Small intestine (tissue), 16 donors: ENCODE measurements around the gene S100PBP. TPM values are rescaled to one million over a fixed set of nuclear protein-coding genes. Genes with fewer than 3 reads are reported as not detected.

Source experiments
- DNase-seq, 2 donors: peaks; one replicate each; pipeline versions ENCODE4 v3.0.0 to v3.0.0-alpha.2; 2013
- FAIRE-seq: peaks from 2 replicates; lab custom pipeline; 2012; peaks lifted over from hg19 to GRCh38; lab: Jason Lieb, UNC
- H3K27ac ChIP-seq, 3 donors: one replicate each; pipeline ENCODE4 v1.5.1; 2013; ENCODE audit warnings: low read length in 2 of 3, mild to moderate bottlenecking in 2 of 3, control low read depth in 1 of 3, inconsistent platforms in 1 of 3, low read depth in 1 of 3, moderate library complexity in 1 of 3
- H3K27me3 ChIP-seq, 3 donors: one replicate each; pipeline ENCODE4 v1.6.1; 2013; ENCODE audit warnings: low read length in 3 of 3, inconsistent platforms in 1 of 3; ENCODE audit not compliant: control insufficient read depth in 3 of 3, insufficient read depth in 3 of 3
- H3K36me3 ChIP-seq, 3 donors: one replicate each; pipeline ENCODE4 v1.6.1; 2013; ENCODE audit warnings: low read length in 3 of 3, inconsistent platforms in 1 of 3, low read depth in 1 of 3, mild to moderate bottlenecking in 1 of 3, moderate library complexity in 1 of 3; ENCODE audit not compliant: control insufficient read depth in 3 of 3, insufficient read depth in 2 of 3
- H3K4me1 ChIP-seq, 3 donors: one replicate each; pipeline ENCODE4 v1.6.1; 2013; ENCODE audit warnings: low read length in 2 of 3, inconsistent platforms in 1 of 3, low read depth in 1 of 3, mild to moderate bottlenecking in 1 of 3, moderate library complexity in 1 of 3; ENCODE audit not compliant: control insufficient read depth in 3 of 3, insufficient read depth in 2 of 3
- H3K4me3 ChIP-seq, 3 donors: one replicate each; pipeline ENCODE4 v1.5.1; 2013; ENCODE audit warnings: low read length in 3 of 3, control low read depth in 1 of 3, inconsistent platforms in 1 of 3, low read depth in 1 of 3, mild to moderate bottlenecking in 1 of 3, moderate library complexity in 1 of 3
- H3K9me3 ChIP-seq, 2 donors: one replicate each; pipeline ENCODE4 v1.6.1; 2013; ENCODE audit warnings: low read depth in 1 of 2, low read length in 1 of 2; ENCODE audit not compliant: control insufficient read depth in 2 of 2, insufficient read depth in 1 of 2
- whole genome bisulfite sequencing, 3 donors: extraction: QIAGEN DNeasy Blood & Tissue Kit; methylation state at CpG; one replicate each; pipeline ENCODE4 v1.1.7; 2013; 5-methylcytosine and 5-hydroxymethylcytosine counted together
- long read RNA-seq, 10 donors: transcript quantifications; one replicate each; lab custom pipeline, GENCODE V29; 2026
- polyA plus RNA-seq, 4 donors: library from polyadenylated mRNA; stranded (reverse) in 3 of 4; unstranded in 1 of 4; fragments of 200-250 nt in 3 of 4; fragments of 120-200 nt in 1 of 4; gene quantifications; one replicate each; pipeline versions ENCODE4 v1.2.1 to v1.2.3, GENCODE V29; 2013
- donor health status: healthy with polysubstance abuse.
- donor health status: control.
- donor health status: control.
- donor health status: Bipolar disorder and iron deficiency.
- donor health status: healthy.

Gene S100PBP
- 10 to 100 TPM in 1 of 4 donors, 1 to 10 TPM in 3; 4.3 to 23.5 (median 7.2) TPM for polyA plus RNA-seq
- long read RNA-seq, donor 1 = 0 reads
- long read RNA-seq, donor 2, partial matches to known transcripts = 0 of 7 reads
- long read RNA-seq, donor 2, other reads (novel, unspliced or antisense) = 6 of 7 reads
- long read RNA-seq, donor 3, partial matches to known transcripts = 7 of 8 reads
- long read RNA-seq, donor 3, other reads (novel, unspliced or antisense) = 0 of 8 reads
- long read RNA-seq, donor 4 = 0 reads
- long read RNA-seq, donor 5 = 0 reads
- long read RNA-seq, donor 6, full-length matches to known transcripts = 3 of 35 reads
- long read RNA-seq, donor 6, partial matches to known transcripts = 32 of 35 reads
- long read RNA-seq, donor 6, other reads (novel, unspliced or antisense) = 0 of 35 reads
- long read RNA-seq, donor 7 = 0 reads
- long read RNA-seq, donor 8 = 0 reads
- long read RNA-seq, donor 9, full-length matches to known transcripts = 2 of 2 reads
- long read RNA-seq, donor 9, partial matches to known transcripts = 0 of 2 reads
- long read RNA-seq, donor 9, other reads (novel, unspliced or antisense) = 0 of 2 reads
- long read RNA-seq, donor 10, full-length matches to known transcripts = 5 of 28 reads
- long read RNA-seq, donor 10, partial matches to known transcripts = 23 of 28 reads
- long read RNA-seq, donor 10, other reads (novel, unspliced or antisense) = 0 of 28 reads

GRCh38 chr1:32817159-32817814 is at the start of gene S100PBP, which contains the start of gene YARS1:
Gene S100PBP (plus strand): TSS chr1:32817653. CDS start chr1:32826100, 8,447 bp downstream.
Gene YARS1 (minus strand): TSS chr1:32817358. CDS start chr1:32817244, 114 bp downstream.
- H3K36me3 ChIP-seq = peaks cover 0 to 5% (median 0%) of the 10 kb centered on the region in 3 donors
- 0 to 1% (median 1%) methylated on average over 38 to 55 of the region's 55 CpGs for WGBS, 3 donors
- DNase-seq (peak; percentile 99 to 100), FAIRE-seq (no peak)
- H3K4me1 ChIP-seq = peaks cover 0 to 13% (median 11%) of the 10 kb centered on the region in 3 donors
- H3K9me3 ChIP-seq = no peaks in the 10 kb centered on the region
- no peaks in the 10 kb centered on the region for H3K27me3 ChIP-seq
- H3K4me3 ChIP-seq = peak within 1 kb of the TSS; percentile 79 to 84 (median 81)
- peak within 1 kb of the TSS; percentile 86 to 95 (median 92) for H3K27ac ChIP-seq

GRCh38 chr1:32768110-32768850 is 49.2 kb upstream of the S100PBP start:
- FAIRE-seq (no peak), DNase-seq (no peak)
- Histone ChIP-seq H3K9me3 (no peaks in the 10 kb centered on the region), H3K27me3 (no peaks in the 10 kb centered on the region), H3K4me3 (no peak overlapping the region), H3K4me1 (peaks cover 0 to 22% (median 3%) of the 10 kb centered on the region in 3 donors), H3K36me3 (peaks cover 0 to 89% (median 5%) of the 10 kb centered on the region in 3 donors), H3K27ac (no peak overlapping the region)
- WGBS, 3 donors = 79 to 85% (median 85%) methylated on average over 16 of the region's 16 CpGs

- no peak for DNase-seq
- Histone ChIP-seq H3K4me3 (no peak overlapping the region), H3K4me1 (peaks cover 0 to 22% (median 3%) of the 10 kb centered on the region in 3 donors), H3K27me3 (no peaks in the 10 kb centered on the region), H3K27ac (no peak overlapping the region), H3K36me3 (peaks cover 0 to 90% (median 10%) of the 10 kb centered on the region in 3 donors), H3K9me3 (no peaks in the 10 kb centered on the region)
- 83 to 90% (median 85%) methylated on average over 28 to 32 of the region's 32 CpGs for WGBS, 3 donors
- no peak for FAIRE-seq
Observed at GRCh38 chr1:32769524-32770220, 47.8 kb upstream of the S100PBP start.

- Histone ChIP-seq H3K4me1 (peaks cover 0 to 19% (median 3%) of the 10 kb centered on the region in 3 donors), H3K9me3 (no peaks in the 10 kb centered on the region), H3K36me3 (peaks cover 3 to 90% (median 10%) of the 10 kb centered on the region in 3 donors), H3K27ac (no peak overlapping the region), H3K27me3 (no peaks in the 10 kb centered on the region), H3K4me3 (no peak overlapping the region)
- FAIRE-seq = no peak
- no peak for DNase-seq
- WGBS, 3 donors = 93 to 94% (median 93%) methylated on average over 24 to 25 of the region's 25 CpGs
Observed at GRCh38 chr1:32770221-32770731, 47.2 kb upstream of the S100PBP start.

GRCh38 chr1:32770741-32771548 is 46.5 kb upstream of the S100PBP start:
- peaks cover 0 to 12% (median 3%) of the 10 kb centered on the region in 3 donors for H3K4me1 ChIP-seq
- H3K36me3 ChIP-seq = peaks cover 9 to 90% (median 15%) of the 10 kb centered on the region in 3 donors
- no peak overlapping the region for H3K4me3 ChIP-seq

GRCh38 chr1:32771561-32772280 is 45.7 kb upstream of the S100PBP start:
- WGBS, 3 donors = 84 to 91% (median 87%) methylated on average over 27 to 30 of the region's 30 CpGs
- H3K4me3 ChIP-seq = no peak overlapping the region
- no peaks in the 10 kb centered on the region for H3K9me3 ChIP-seq
- no peak overlapping the region for H3K27ac ChIP-seq
- DNase-seq = no peak
- no peak for FAIRE-seq
- peaks cover 9 to 89% (median 15%) of the 10 kb centered on the region in 3 donors for H3K36me3 ChIP-seq
- peaks cover 0 to 4% (median under 1%) of the 10 kb centered on the region in 3 donors for H3K4me1 ChIP-seq
- no peaks in the 10 kb centered on the region for H3K27me3 ChIP-seq

More at GRCh38 chr1:32770741-32771548, 46.5 kb upstream of the S100PBP start:
- WGBS, 3 donors = 78 to 87% (median 82%) methylated on average over 12 to 18 of the region's 18 CpGs
- H3K9me3 ChIP-seq = no peaks in the 10 kb centered on the region
- H3K27ac ChIP-seq = no peak overlapping the region
- FAIRE-seq (no peak), DNase-seq (no peak)
- no peaks in the 10 kb centered on the region for H3K27me3 ChIP-seq
